ENCODE data around the gene NCF2.

NCF2 gene

GRCh38 chr1:183553331-183553730 lies 36.9 kb downstream of the NCF2 start:
- DNase-seq (ENCODE audit: low read depth in 1 of 2, low spot score in 1 of 2): no peak
- TF ChIP-seq JUND (IDR thresholded peaks at IDR 0.05; ENCODE audit: low read depth): no peak
- in situ Hi-C loops (cut with HindIII; ENCODE audit: low pct_unique_long_range_greater_than_20kb, low sequenced_read_pairs): no loop called here

- in situ Hi-C loops (cut with HindIII; ENCODE audit: low pct_unique_long_range_greater_than_20kb, low sequenced_read_pairs): no loop called here
Observed at GRCh38 chr1:183552891-183553290, 37.4 kb downstream of the NCF2 start.

GRCh38 chr1:183552441-183552840 lies 37.8 kb downstream of the NCF2 start:
- no peak for TF ChIP-seq JUND (IDR thresholded peaks at IDR 0.05; ENCODE audit: low read depth)

More at GRCh38 chr1:183552891-183553290, 37.4 kb downstream of the NCF2 start:
- no peak for DNase-seq (ENCODE audit: low read depth in 1 of 2, low spot score in 1 of 2)
- TF ChIP-seq JUND (IDR thresholded peaks at IDR 0.05; ENCODE audit: low read depth): no peak

GRCh38 chr1:183551924-183552323 lies 38.3 kb downstream of the NCF2 start:
- no peak for DNase-seq (ENCODE audit: low read depth in 1 of 2, low spot score in 1 of 2)
- in situ Hi-C loops (cut with HindIII; ENCODE audit: low pct_unique_long_range_greater_than_20kb, low sequenced_read_pairs): no loop called here
- TF ChIP-seq JUND (IDR thresholded peaks at IDR 0.05; ENCODE audit: low read depth): no peak

More at GRCh38 chr1:183552441-183552840, 37.8 kb downstream of the NCF2 start:
- in situ Hi-C loops (cut with HindIII; ENCODE audit: low pct_unique_long_range_greater_than_20kb, low sequenced_read_pairs): no loop called here
- no peak for DNase-seq (ENCODE audit: low read depth in 1 of 2, low spot score in 1 of 2)

- no peak for DNase-seq (ENCODE audit: low read depth in 1 of 2, low spot score in 1 of 2)
- in situ Hi-C loops (cut with HindIII; ENCODE audit: low pct_unique_long_range_greater_than_20kb, low sequenced_read_pairs): no loop called here
Observed at GRCh38 chr1:183550915-183551314, 39.3 kb downstream of the NCF2 start.

GRCh38 chr1:183548116-183548515 lies 42.1 kb downstream of the NCF2 start:
- in situ Hi-C loops (cut with HindIII; ENCODE audit: low pct_unique_long_range_greater_than_20kb, low sequenced_read_pairs): no loop called here
- TF ChIP-seq JUND (IDR thresholded peaks at IDR 0.05; ENCODE audit: low read depth): no peak
- no peak for DNase-seq (ENCODE audit: low read depth in 1 of 2, low spot score in 1 of 2)

More at GRCh38 chr1:183550915-183551314, 39.3 kb downstream of the NCF2 start:
- no peak for TF ChIP-seq JUND (IDR thresholded peaks at IDR 0.05; ENCODE audit: low read depth)

- no peak for TF ChIP-seq JUND (IDR thresholded peaks at IDR 0.05; ENCODE audit: low read depth)
- in situ Hi-C loops (cut with HindIII; ENCODE audit: low pct_unique_long_range_greater_than_20kb, low sequenced_read_pairs): no loop called here
- DNase-seq (ENCODE audit: low read depth in 1 of 2, low spot score in 1 of 2): no peak
Observed at GRCh38 chr1:183546427-183546826, 43.8 kb downstream of the NCF2 start.

- DNase-seq (ENCODE audit: low read depth in 1 of 2, low spot score in 1 of 2): no peak
- in situ Hi-C loops (cut with HindIII; ENCODE audit: low pct_unique_long_range_greater_than_20kb, low sequenced_read_pairs): no loop called here
Observed at GRCh38 chr1:183544598-183545297, 45.5 kb downstream of the NCF2 start.

GRCh38 chr1:183543619-183544204 lies 46.5 kb downstream of the NCF2 start:
- peak; percentile 59 to 82 for DNase-seq (ENCODE audit: low read depth in 1 of 2, low spot score in 1 of 2)
- in situ Hi-C loops (cut with HindIII; ENCODE audit: low pct_unique_long_range_greater_than_20kb, low sequenced_read_pairs): no loop called here
- TF ChIP-seq JUND (IDR thresholded peaks at IDR 0.05; ENCODE audit: low read depth): no peak

More at GRCh38 chr1:183544598-183545297, 45.5 kb downstream of the NCF2 start:
- TF ChIP-seq JUND (IDR thresholded peaks at IDR 0.05; ENCODE audit: low read depth): no peak

- no peak for DNase-seq (ENCODE audit: low read depth in 1 of 2, low spot score in 1 of 2)
- in situ Hi-C loops (cut with HindIII; ENCODE audit: low pct_unique_long_range_greater_than_20kb, low sequenced_read_pairs): no loop called here
- TF ChIP-seq JUND (IDR thresholded peaks at IDR 0.05; ENCODE audit: low read depth): no peak
Observed at GRCh38 chr1:183537405-183537804, 52.9 kb downstream of the NCF2 start.

- in situ Hi-C loops (cut with HindIII; ENCODE audit: low pct_unique_long_range_greater_than_20kb, low sequenced_read_pairs): no loop called here
- no peak for TF ChIP-seq JUND (IDR thresholded peaks at IDR 0.05; ENCODE audit: low read depth)
- DNase-seq (ENCODE audit: low read depth in 1 of 2, low spot score in 1 of 2): no peak
Observed at GRCh38 chr1:183533617-183534174, 56.6 kb downstream of the NCF2 start.

- in situ Hi-C loops (cut with HindIII; ENCODE audit: low pct_unique_long_range_greater_than_20kb, low sequenced_read_pairs): no loop called here
- TF ChIP-seq JUND (IDR thresholded peaks at IDR 0.05; ENCODE audit: low read depth): no peak
- DNase-seq (ENCODE audit: low read depth in 1 of 2, low spot score in 1 of 2): no peak
Observed at GRCh38 chr1:183528577-183528976, 61.7 kb downstream of the NCF2 start.

GRCh38 chr1:183522104-183522503 lies 68.2 kb downstream of the NCF2 start:
- in situ Hi-C loops (cut with HindIII; ENCODE audit: low pct_unique_long_range_greater_than_20kb, low sequenced_read_pairs): no loop called here

More at GRCh38 chr1:183522104-183522503, 68.2 kb downstream of the NCF2 start:
- no peak for TF ChIP-seq JUND (IDR thresholded peaks at IDR 0.05; ENCODE audit: low read depth)
- no peak for DNase-seq (ENCODE audit: low read depth in 1 of 2, low spot score in 1 of 2)

Measured in T47D (cell line).